ENCODE measurements around the gene FLT3. TPM values are rescaled to one million over a fixed set of nuclear protein-coding genes. Genes with fewer than 3 reads are reported as not detected.

Gene FLT3
- total and polyA plus RNA-seq, 10 of the 15 experiments (the other 5 are each of a cell fraction or from before 2014, with no cell fraction given) = 0.04 to 0.19 (median 0.11) TPM; not detected in 1

DNA sequence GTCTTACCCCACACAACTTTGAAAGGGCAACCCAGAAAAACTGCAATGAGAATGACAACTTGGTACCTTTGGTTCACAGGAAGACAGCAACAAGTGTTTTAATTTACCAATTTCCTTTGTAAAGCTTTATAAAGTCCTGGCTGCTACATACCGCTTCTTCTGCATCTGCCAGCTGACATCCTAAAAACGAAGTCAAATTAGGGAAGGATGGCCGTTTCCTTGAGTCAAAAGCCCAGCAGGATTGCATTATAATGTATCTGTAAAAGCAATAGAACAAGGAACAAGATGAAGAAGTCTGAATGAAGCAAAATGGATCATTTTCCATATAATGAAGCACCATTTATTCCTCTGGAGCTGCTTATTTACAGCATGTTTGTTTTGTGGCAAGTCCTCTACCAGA lies 86.1 kb downstream of the FLT3 start (continued):
- TF ChIP-seq, protein P1, sequence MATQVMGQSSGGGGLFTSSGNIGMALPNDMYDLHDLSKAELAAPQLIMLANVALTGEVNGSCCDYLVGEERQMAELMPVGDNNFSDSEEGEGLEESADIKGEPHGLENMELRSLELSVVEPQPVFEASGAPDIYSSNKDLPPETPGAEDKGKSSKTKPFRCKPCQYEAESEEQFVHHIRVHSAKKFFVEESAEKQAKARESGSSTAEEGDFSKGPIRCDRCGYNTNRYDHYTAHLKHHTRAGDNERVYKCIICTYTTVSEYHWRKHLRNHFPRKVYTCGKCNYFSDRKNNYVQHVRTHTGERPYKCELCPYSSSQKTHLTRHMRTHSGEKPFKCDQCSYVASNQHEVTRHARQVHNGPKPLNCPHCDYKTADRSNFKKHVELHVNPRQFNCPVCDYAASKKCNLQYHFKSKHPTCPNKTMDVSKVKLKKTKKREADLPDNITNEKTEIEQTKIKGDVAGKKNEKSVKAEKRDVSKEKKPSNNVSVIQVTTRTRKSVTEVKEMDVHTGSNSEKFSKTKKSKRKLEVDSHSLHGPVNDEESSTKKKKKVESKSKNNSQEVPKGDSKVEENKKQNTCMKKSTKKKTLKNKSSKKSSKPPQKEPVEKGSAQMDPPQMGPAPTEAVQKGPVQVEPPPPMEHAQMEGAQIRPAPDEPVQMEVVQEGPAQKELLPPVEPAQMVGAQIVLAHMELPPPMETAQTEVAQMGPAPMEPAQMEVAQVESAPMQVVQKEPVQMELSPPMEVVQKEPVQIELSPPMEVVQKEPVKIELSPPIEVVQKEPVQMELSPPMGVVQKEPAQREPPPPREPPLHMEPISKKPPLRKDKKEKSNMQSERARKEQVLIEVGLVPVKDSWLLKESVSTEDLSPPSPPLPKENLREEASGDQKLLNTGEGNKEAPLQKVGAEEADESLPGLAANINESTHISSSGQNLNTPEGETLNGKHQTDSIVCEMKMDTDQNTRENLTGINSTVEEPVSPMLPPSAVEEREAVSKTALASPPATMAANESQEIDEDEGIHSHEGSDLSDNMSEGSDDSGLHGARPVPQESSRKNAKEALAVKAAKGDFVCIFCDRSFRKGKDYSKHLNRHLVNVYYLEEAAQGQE (IDR thresholded peaks at IDR 0.05; ENCODE audit: low read depth, low read length) = no peak

DNA sequence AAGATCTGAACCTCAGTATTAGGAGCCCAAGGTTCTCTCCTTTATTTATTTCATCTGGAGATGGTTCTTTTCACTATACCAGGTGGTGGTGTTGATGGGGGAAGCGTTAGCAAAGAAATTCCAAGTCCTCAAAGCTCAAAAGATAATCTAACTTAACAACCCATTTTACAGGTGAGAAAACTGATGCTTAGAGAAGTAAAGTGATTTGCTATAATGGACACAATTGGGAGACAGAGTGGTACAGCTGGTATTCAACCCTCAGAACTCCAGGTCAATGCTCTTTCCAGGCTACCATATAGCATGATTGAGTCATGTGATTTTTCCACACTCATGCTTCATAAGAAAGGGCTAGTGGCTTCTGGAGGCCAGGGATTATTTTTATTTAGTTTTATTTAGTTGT lies 86.9 kb downstream of the FLT3 start:
- Histone ChIP-seq H3K36me3 (ENCODE audit: control insufficient read depth in 2 of 2, insufficient read depth in 2 of 2, low read length in 1 of 2) (no peaks in the 10 kb centered on the region), H3K79me2 (ENCODE audit: control insufficient read depth, insufficient read depth, low read length) (no peaks in the 10 kb centered on the region), H3K9ac (ENCODE audit: control insufficient read depth, insufficient read depth, low read length) (no peak overlapping the region), H4K20me1 (ENCODE audit: control insufficient read depth, insufficient read depth) (no peaks in the 10 kb centered on the region), H3K9me3 (replicated peaks; ENCODE audit: control insufficient read depth, insufficient read depth, low read length) (no peaks in the 10 kb centered on the region), H3K4me1 (ENCODE audit: control insufficient read depth, insufficient read depth, low read length) (peaks cover 10% of the 10 kb centered on the region), H3K27me3 (replicated peaks in 1 of 2; ENCODE audit: control insufficient read depth in 2 of 2, insufficient read depth in 2 of 2, low read length in 1 of 2) (no peaks in the 10 kb centered on the region), H3K27ac (ENCODE audit: control insufficient read depth, insufficient read depth) (peak overlapping the region; percentile 34; the same call in 1 of the 2 replicates), H3K4me2 (ENCODE audit: control insufficient read depth, insufficient read depth) (peak overlapping the region; percentile 62), H2AFZ (ENCODE audit: control insufficient read depth, low read depth, low read length) (peak overlapping the region; percentile 61), H3K4me3 (peak overlapping the region; percentile 10; the same call in 1 of the 2 replicates)
- POLR2A ChIA-PET = interaction anchor here (1.1 kb wide), 1 partner anchor 14 kb away, joined by 3 read pairs; no protein-coding TSS in a partner anchor
- BruUV-seq (replicated peaks) = no TSS peak
- RAD21 ChIA-PET (ENCODE audit: unreplicated experiment) = interaction anchor here (1.0 to 2.5 kb wide), 6 partner anchors 17 to 40 kb away, joined by 3 to 7 read pairs (median 4); no protein-coding TSS in a partner anchor
- ATAC-seq (no peak), FAIRE-seq (no peak), DNase-seq (ENCODE audit: low read depth, low spot score) (no peak)
- in situ Hi-C loops (cut with MboI) (no loop called here), intact Hi-C loops (cut with micrococcal nuclease; ENCODE audit: unreplicated experiment) (no loop called here)
- SMC1A ChIA-PET (ENCODE audit: uncharacterized antibody, unreplicated experiment) = interaction anchor here (0.6 to 2.6 kb wide), 8 partner anchors 12 to 786 kb away, joined by 3 to 9 read pairs (median 4); no protein-coding TSS in a partner anchor
- CTCF ChIA-PET = interaction anchor here (0.6 to 1.9 kb wide), 9 partner anchors 11 to 187 kb away, joined by 3 to 7 read pairs (median 3); no protein-coding TSS in a partner anchor
- 100% methylated on average over 1 of the region's 1 CpG for WGBS (ENCODE audit: insufficient coverage, insufficient replicate concordance, low lambda C conversion rate, missing lambda C conversion rate)
- TF ChIP-seq ZNF217 (IDR thresholded peaks at IDR 0.05) (peak; percentile 23; the same call in 1 of the 2 replicates), CREB1 (IDR thresholded peaks at IDR 0.05; ENCODE audit: low read depth) (no peak), KDM1A (IDR thresholded peaks at IDR 0.05; ENCODE audit: borderline replicate concordance) (peak; percentile 68; the same call in 1 of the 2 replicates)
